ENCODE results near the gene FRMD8. TPM values are rescaled to one million over a fixed set of nuclear protein-coding genes. Genes with fewer than 3 reads are reported as not detected.

Gene FRMD8
- total RNA-seq, 1 experiment from 2014 or later, result 18.9 TPM

- Mint-ChIP-seq H3K36me3 (ENCODE audit: insufficient read depth, unreplicated experiment) (peaks cover 6% of the 10 kb centered on the region), H3K4me1 (ENCODE audit: insufficient read depth, unreplicated experiment) (peaks cover 26% of the 10 kb centered on the region), H3K4me3 (ENCODE audit: unreplicated experiment) (peak overlapping the region; percentile 68), H3K27ac (ENCODE audit: low read depth, unreplicated experiment) (peak overlapping the region; percentile 97), H3K27me3 (ENCODE audit: insufficient read depth, unreplicated experiment) (no peaks in the 10 kb centered on the region), H3K9me3 (ENCODE audit: unreplicated experiment) (no peaks in the 10 kb centered on the region)
- no peak for TF ChIP-seq CTCF (IDR thresholded peaks at IDR 0.05; ENCODE audit: unreplicated experiment)
- intact Hi-C loops (cut with micrococcal nuclease), result loop anchor here (1.0 to 2.0 kb wide), 3 partner anchors 38 to 127 kb away; no protein-coding TSS in a partner anchor
- CTCF ChIA-PET, result interaction anchor here (0.7 to 3.2 kb wide), 9 partner anchors 9 to 540 kb away, joined by 3 to 17 read pairs (median 3); partner anchors contain the start of gene FAM89B
- POLR2A ChIA-PET, result interaction anchor here (0.5 to 14.8 kb wide), 22 partner anchors 9 to 1861 kb away, joined by 3 to 426 read pairs (median 4); partner anchors contain the start of genes FAM89B, MALAT1, NEAT1 and TIGD3
- TSS peak; percentile 63 for BruUV-seq (replicated peaks)
- peak; percentile 97 for DNase-seq (ENCODE audit: unreplicated experiment)
These were observed 3.6 kb upstream of the FRMD8 start for GRCh38 chr11:65382804-65383368.

GRCh38 chr11:65383778-65384177, 2.7 kb upstream of the FRMD8 start:
- TF ChIP-seq CTCF (IDR thresholded peaks at IDR 0.05; ENCODE audit: unreplicated experiment), result no peak
- Mint-ChIP-seq H3K36me3 (ENCODE audit: insufficient read depth, unreplicated experiment) (peaks cover 6% of the 10 kb centered on the region), H3K4me3 (ENCODE audit: unreplicated experiment) (peak overlapping the region; percentile 68), H3K9me3 (ENCODE audit: unreplicated experiment) (no peaks in the 10 kb centered on the region), H3K4me1 (ENCODE audit: insufficient read depth, unreplicated experiment) (peaks cover 35% of the 10 kb centered on the region), H3K27ac (ENCODE audit: low read depth, unreplicated experiment) (peak overlapping the region; percentile 97), H3K27me3 (ENCODE audit: insufficient read depth, unreplicated experiment) (no peaks in the 10 kb centered on the region)
- ChIA-PET POLR2A (interaction anchor here (0.6 to 14.8 kb wide), 10 partner anchors 8 to 118 kb away, joined by 3 to 426 read pairs (median 4); partner anchors contain the start of genes MALAT1 and NEAT1), CTCF (interaction anchor here (0.6 to 3.2 kb wide), 6 partner anchors 32 to 127 kb away, joined by 3 to 17 read pairs (median 5); no protein-coding TSS in a partner anchor)
- no TSS peak for BruUV-seq (replicated peaks)
- intact Hi-C loops (cut with micrococcal nuclease), result loop anchor here (2.0 kb wide), 1 partner anchor 85 kb away; no protein-coding TSS in a partner anchor
- no peak for DNase-seq (ENCODE audit: unreplicated experiment)

- Mint-ChIP-seq H3K4me1 (ENCODE audit: insufficient read depth, unreplicated experiment) (peaks cover 41% of the 10 kb centered on the region), H3K9me3 (ENCODE audit: unreplicated experiment) (no peaks in the 10 kb centered on the region), H3K36me3 (ENCODE audit: insufficient read depth, unreplicated experiment) (peaks cover 6% of the 10 kb centered on the region), H3K27me3 (ENCODE audit: insufficient read depth, unreplicated experiment) (no peaks in the 10 kb centered on the region), H3K27ac (ENCODE audit: low read depth, unreplicated experiment) (peak overlapping the region; percentile 97), H3K4me3 (ENCODE audit: unreplicated experiment) (peak overlapping the region; percentile 68)
- no peak for TF ChIP-seq CTCF (IDR thresholded peaks at IDR 0.05; ENCODE audit: unreplicated experiment)
- CTCF ChIA-PET, result interaction anchor here (0.7 to 3.2 kb wide), 2 partner anchors 32 to 128 kb away, joined by 3 to 17 read pairs; no protein-coding TSS in a partner anchor
- no peak for DNase-seq (ENCODE audit: unreplicated experiment)
- POLR2A ChIA-PET, result interaction anchor here (0.6 to 14.8 kb wide), 4 partner anchors 35 to 118 kb away, joined by 3 to 426 read pairs (median 172); partner anchors contain the start of genes MALAT1 and NEAT1
- no TSS peak for BruUV-seq (replicated peaks)
- intact Hi-C loops (cut with micrococcal nuclease), result no loop called here
These were observed 2.0 kb upstream of the FRMD8 start for GRCh38 chr11:65384301-65384889.

GRCh38 chr11:65388731-65389130, 2.3 kb downstream of the FRMD8 start:
- Mint-ChIP-seq H3K27me3 (ENCODE audit: insufficient read depth, unreplicated experiment) (no peaks in the 10 kb centered on the region), H3K36me3 (ENCODE audit: insufficient read depth, unreplicated experiment) (peaks cover 11% of the 10 kb centered on the region), H3K4me1 (ENCODE audit: insufficient read depth, unreplicated experiment) (peaks cover 37% of the 10 kb centered on the region), H3K9me3 (ENCODE audit: unreplicated experiment) (no peaks in the 10 kb centered on the region), H3K4me3 (ENCODE audit: unreplicated experiment) (peak overlapping the region; percentile 87), H3K27ac (ENCODE audit: low read depth, unreplicated experiment) (peak overlapping the region; percentile 13)
- no TSS peak for BruUV-seq (replicated peaks)
- DNase-seq (ENCODE audit: unreplicated experiment), result no peak
- ChIA-PET POLR2A (interaction anchor here (1.2 to 14.8 kb wide), 4 partner anchors 31 to 113 kb away, joined by 4 to 426 read pairs (median 174); partner anchors contain the start of genes MALAT1 and NEAT1), CTCF (interaction anchor here (0.9 to 6.0 kb wide), 2 partner anchors 9 to 27 kb away, joined by 3 to 47 read pairs; no protein-coding TSS in a partner anchor)
- intact Hi-C loops (cut with micrococcal nuclease), result no loop called here
- TF ChIP-seq CTCF (IDR thresholded peaks at IDR 0.05; ENCODE audit: unreplicated experiment), result no peak

Measured in MCF 10A (cell line).